Natural killer cell treated with Interleukin-12 subunit alpha and Interleukin-12 subunit beta and Interleukin-15 and Interleukin-18, amount 100 ng/mL, for 72 hours (primary cell): ENCODE measurements around the gene TFIP11. TPM values are rescaled to one million over a fixed set of nuclear protein-coding genes. Genes with fewer than 3 reads are reported as not detected.
"Not testable (repeated sequence)": the region's sequence is repeated elsewhere in the genome, so short reads cannot be mapped to it uniquely, and the experiment has no call there.

Experiments
- ATAC-seq, 2 donors: fragments of 150-1000 bp; cut with Tn5 transposase in 1 of 2; sonication (Bioruptor Pico), chemical (Tn5 transposase) in 1 of 2; 2 replicates each; pipeline ENCODE4 v1.10.0; 2021
- DNase-seq: peaks from one replicate; pipeline ENCODE4 v3.0.0; 2022; ENCODE audit warnings: low spot score
- H3K27ac Mint-ChIP-seq, 2 donors: 1 replicate in 1 of 2; 2 replicates in 1 of 2; pipeline ENCODE4 v1.8.0; 2022; ENCODE audit warnings: mixed read lengths in 2 of 2, mild to moderate bottlenecking in 1 of 2, moderate library complexity in 1 of 2
- H3K27me3 Mint-ChIP-seq, 2 donors: 1 replicate in 1 of 2; 2 replicates in 1 of 2; pipeline ENCODE4 v1.8.0; 2022; ENCODE audit warnings: mixed read lengths in 2 of 2
- H3K36me3 Mint-ChIP-seq: one replicate; pipeline ENCODE4 v1.8.0; 2022; ENCODE audit warnings: mixed read lengths
- H3K4me1 Mint-ChIP-seq, 2 donors: 1 replicate in 1 of 2; 2 replicates in 1 of 2; pipeline ENCODE4 v1.8.0; 2022; ENCODE audit warnings: low read depth in 2 of 2, mixed read lengths in 2 of 2, mild to moderate bottlenecking in 1 of 2
- H3K4me3 Mint-ChIP-seq: one replicate; pipeline ENCODE4 v1.8.0; 2022; ENCODE audit warnings: mixed read lengths
- H3K9me3 Mint-ChIP-seq: 2 replicates; pipeline ENCODE4 v1.8.0; 2022; ENCODE audit warnings: mixed read lengths
- total RNA-seq, 2 donors: library from RNA; stranded (reverse); gene quantifications; one replicate each; pipeline ENCODE4 v1.2.3, GENCODE V29; 2022

TFIP11 gene
- total RNA-seq, 2 donors from 2014 or later: 56.5 to 57.7 TPM

DNA sequence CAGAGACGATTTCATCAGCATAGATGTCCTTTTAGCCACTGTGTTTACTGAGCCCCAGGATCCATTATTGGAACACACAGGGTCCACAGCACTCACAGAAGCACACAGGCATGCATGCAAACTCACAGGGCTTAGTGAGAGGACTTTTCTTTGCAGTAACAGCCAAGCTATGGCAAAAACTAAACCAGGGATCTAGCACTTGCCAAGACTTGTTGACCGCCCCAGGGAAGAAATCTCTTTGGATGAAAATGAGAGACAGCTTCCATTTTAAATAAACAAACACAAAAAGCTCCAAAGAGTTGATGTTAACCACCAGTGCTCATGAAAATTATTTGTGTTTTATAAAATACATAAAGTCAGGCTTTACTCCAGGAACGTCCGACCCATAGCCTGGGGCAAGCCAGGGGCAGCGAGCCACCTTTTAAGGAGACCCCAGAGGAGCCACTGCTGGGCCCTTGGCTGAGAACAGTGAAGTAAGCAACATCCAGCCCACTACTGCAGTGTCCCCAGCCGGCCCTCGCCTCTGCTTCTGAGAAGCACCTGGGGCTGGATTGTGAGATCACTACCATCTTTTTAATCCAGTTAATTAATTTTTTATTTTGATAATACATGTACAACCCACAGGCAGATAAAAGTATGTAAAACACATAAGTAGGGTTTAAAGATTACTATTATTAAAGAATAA, 22.0 kb upstream of the TFIP11 start:
- DNase-seq (no peak), ATAC-seq (no peak)
- H3K9me3 Mint-ChIP-seq: no peaks in the 10 kb centered on the region
- no peaks in the 10 kb centered on the region for H3K27me3 Mint-ChIP-seq
- peaks cover 18% of the 10 kb centered on the region for H3K36me3 Mint-ChIP-seq
- H3K4me1 Mint-ChIP-seq: peaks cover 20 to 26% of the 10 kb centered on the region in 2 donors
- H3K27ac Mint-ChIP-seq: peak overlapping the region in 1 of 2 donors; percentile 63
- no peak overlapping the region for H3K4me3 Mint-ChIP-seq

DNA sequence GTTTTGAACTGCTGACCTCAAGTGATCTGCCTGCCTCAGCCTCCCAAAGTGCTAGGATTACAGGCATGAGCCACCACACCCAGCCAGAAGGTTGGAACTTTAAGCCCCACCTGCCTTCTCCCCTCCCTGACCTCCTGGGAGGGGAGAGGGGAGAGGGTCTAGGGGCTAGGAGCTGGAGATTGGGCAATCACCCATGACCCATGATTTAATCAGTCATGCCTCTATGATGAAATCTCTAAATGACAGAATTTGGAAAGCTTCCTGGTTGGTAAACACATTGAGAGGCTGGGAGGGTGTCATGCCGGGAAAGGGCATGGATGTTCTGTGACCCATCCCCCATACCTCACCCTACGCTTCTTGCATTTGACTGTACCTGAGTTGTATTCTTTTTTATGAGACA, 17.1 kb upstream of the TFIP11 start:
- peak overlapping the region in 1 of 2 donors; percentile 33 for H3K27ac Mint-ChIP-seq
- DNase-seq (no peak), ATAC-seq (no peak)
- no peak overlapping the region for H3K4me3 Mint-ChIP-seq
- no peaks in the 10 kb centered on the region for H3K27me3 Mint-ChIP-seq
- peaks cover 18% of the 10 kb centered on the region for H3K36me3 Mint-ChIP-seq
- peaks cover 7 to 11% of the 10 kb centered on the region in 2 donors for H3K4me1 Mint-ChIP-seq
- H3K9me3 Mint-ChIP-seq: no peaks in the 10 kb centered on the region

DNA sequence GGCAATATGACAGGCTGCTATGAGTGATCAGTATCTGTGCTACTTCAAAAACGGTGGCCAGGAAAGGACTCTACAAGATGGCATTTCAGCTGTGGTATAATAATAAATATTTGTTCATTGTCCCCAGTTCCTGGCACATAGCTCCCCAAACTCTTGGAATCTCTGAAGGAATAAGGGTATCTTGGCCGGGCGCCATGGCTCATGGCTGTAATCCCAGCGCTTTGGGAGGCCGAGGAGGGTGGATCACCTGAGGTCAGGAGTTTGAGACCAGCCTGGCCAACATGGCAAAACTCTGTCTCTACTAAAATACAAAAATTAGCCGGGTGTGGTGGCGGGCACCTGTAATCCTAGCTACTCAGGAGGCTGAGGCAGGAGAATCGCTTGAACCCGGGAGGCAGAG, 16.2 kb upstream of the TFIP11 start:
- not testable (repeated sequence) for H3K4me3 Mint-ChIP-seq, H3K9me3 Mint-ChIP-seq, H3K27ac Mint-ChIP-seq, DNase-seq, ATAC-seq, H3K27me3 Mint-ChIP-seq
- H3K4me1 Mint-ChIP-seq: peaks cover 7 to 11% of the 10 kb centered on the region in 2 donors
- peaks cover 21% of the 10 kb centered on the region for H3K36me3 Mint-ChIP-seq

DNA sequence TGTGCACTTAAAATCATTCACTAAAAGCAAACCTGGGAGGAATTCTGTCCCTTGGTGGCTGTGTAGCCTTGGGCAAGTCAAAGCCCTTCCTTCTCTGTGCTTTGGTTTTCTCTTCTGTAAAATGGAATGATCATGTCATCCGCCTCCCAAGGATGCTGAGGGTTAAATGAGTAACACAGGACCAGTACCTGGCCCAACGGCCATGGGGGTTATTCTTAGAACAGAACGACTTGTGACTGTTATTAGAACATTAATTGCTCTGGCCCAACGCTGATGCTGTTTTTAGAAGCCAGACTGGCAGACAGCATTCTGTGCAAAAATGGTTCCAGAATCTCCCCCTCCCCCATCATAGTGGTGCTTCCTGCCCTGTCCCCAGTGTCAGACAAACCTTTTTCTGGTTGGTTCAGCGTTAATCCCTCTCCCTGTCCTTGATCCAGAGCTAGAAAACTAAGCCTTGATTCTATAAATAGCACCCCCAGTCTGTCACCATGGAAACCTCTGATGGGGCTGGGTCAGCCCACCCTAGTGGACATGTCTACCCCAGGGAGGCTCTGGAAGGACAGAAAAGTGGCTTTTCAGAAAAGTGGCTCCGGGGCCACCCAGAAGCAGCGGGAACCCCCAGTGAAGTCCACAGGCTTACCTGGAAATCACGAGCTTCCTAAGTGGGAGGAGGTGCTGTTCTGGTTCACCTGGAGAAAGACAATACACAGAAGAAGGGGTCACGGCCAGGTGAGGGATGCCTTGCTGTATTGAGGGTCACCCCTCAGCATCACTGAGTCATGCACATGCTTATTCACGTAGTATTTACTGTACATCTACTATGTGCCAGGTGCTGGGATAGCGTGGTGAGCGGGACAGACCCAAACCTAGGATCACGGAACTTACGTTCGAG, 15.5 kb upstream of the TFIP11 start:
- Mint-ChIP-seq H3K27me3 (no peaks in the 10 kb centered on the region), H3K4me3 (no peak overlapping the region), H3K4me1 (peaks cover 5 to 10% of the 10 kb centered on the region in 2 donors), H3K9me3 (no peaks in the 10 kb centered on the region), H3K27ac (peak overlapping the region in 1 of 2 donors; percentile 29), H3K36me3 (peaks cover 21% of the 10 kb centered on the region)
- DNase-seq (no peak), ATAC-seq (no peak)

DNA sequence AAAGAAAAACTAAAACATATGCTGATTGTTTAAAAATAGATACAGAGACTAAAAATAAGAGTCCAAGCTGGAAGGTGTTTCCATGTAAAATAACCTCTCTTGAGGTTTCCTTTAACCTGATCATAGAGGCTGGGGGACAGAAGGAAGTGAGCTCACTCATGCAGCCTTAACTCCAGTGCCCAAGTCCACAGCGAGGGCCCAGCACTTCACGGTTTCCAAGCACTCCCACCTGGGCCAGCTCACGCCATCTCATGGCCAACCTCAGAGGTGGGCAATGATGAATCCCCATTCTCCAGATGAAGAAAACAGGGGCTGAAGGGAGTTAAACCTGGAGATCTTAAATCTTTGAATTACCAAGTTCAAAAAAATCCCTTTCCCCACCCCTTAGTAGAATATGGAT, 14.9 kb upstream of the TFIP11 start:
- ATAC-seq (no peak), DNase-seq (no peak)
- H3K9me3 Mint-ChIP-seq: no peaks in the 10 kb centered on the region
- H3K4me1 Mint-ChIP-seq: peaks cover 0 to 4% of the 10 kb centered on the region in 2 donors
- H3K4me3 Mint-ChIP-seq: no peak overlapping the region
- H3K36me3 Mint-ChIP-seq: peaks cover 21% of the 10 kb centered on the region
- H3K27me3 Mint-ChIP-seq: no peaks in the 10 kb centered on the region
- H3K27ac Mint-ChIP-seq: peak overlapping the region; percentile 14 to 67

DNA sequence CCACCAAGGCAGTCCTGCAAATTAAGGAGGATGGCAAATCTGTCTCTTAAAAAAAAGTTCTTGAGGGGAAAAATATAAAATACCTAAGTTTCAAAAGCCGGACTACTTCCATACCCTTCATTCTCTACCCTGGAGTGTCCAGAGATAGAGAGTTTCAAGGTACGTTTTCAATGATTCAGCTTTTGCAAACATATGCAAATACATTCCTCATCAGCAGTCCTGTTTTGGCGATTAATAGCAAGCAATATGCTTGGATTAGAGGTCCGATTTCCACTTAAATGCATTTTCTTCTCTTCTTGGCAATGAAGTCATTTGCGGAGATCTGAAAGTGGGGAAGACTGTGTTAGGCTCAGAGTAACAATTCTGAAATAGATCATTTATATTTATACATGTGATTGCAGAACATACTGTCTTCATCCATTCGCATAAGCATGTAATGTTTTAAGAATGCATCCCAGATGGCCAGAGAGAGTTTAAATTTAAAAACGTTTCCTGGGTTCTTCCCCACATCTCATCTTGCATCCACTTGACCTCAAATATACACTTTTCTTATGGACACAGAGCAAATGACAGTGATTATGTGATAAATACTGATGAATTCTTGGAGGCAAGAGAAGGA, 13.8 kb upstream of the TFIP11 start:
- no peak overlapping the region for H3K4me3 Mint-ChIP-seq
- peaks cover 17% of the 10 kb centered on the region for H3K36me3 Mint-ChIP-seq
- H3K27me3 Mint-ChIP-seq: no peaks in the 10 kb centered on the region
- ATAC-seq (no peak), DNase-seq (no peak)
- H3K9me3 Mint-ChIP-seq: no peaks in the 10 kb centered on the region
- H3K4me1 Mint-ChIP-seq: peaks cover 0 to 4% of the 10 kb centered on the region in 2 donors
- H3K27ac Mint-ChIP-seq: peak overlapping the region; percentile 14 to 67

DNA sequence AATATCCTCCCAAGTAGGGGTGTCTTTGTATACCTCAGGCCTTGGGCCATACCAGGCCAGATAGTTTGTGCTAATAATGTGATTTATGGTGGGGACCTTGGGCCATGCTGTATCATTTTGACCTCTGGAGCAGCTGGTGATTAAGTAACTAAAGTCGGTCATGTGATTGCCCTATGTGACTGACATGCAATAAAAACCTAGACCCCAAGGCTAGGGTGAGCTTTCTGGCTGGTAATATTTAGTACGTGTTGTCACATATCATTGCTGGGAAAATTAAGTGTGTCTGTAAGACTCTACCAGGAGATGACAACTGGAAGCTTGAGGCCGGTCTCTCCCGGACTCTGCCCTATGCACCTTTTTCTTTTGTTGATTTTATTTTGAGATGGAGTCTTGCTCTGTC, 12.6 kb upstream of the TFIP11 start:
- ATAC-seq (no peak), DNase-seq (no peak)
- H3K27ac Mint-ChIP-seq: no peak overlapping the region
- no peaks in the 10 kb centered on the region for H3K27me3 Mint-ChIP-seq
- no peaks in the 10 kb centered on the region for H3K9me3 Mint-ChIP-seq
- H3K4me3 Mint-ChIP-seq: no peak overlapping the region
- peaks cover 0 to 4% of the 10 kb centered on the region in 2 donors for H3K4me1 Mint-ChIP-seq
- peaks cover 11% of the 10 kb centered on the region for H3K36me3 Mint-ChIP-seq

DNA sequence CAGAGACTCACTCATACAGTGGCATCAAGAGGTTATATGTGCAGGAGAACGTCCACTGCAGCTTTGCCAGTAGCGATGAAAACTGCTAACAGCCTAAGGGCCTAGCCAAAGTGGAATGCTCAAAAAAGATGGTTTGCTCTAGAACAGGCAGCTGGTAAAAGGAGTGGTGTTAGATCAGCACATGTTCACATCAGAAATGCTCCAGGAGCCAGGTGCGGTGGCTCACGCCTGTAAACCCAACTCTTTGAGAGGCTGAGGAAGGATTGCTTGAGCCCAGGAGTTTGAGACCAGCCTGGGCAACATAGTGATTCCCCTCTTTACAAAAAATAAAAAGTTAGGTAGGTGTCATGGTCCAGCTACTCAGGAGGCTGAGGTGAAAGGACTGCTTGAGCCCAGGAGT, 10.3 kb upstream of the TFIP11 start:
- Mint-ChIP-seq H3K9me3 (no peaks in the 10 kb centered on the region), H3K36me3 (peaks cover 11% of the 10 kb centered on the region), H3K27ac (peak overlapping the region in 1 of 2 donors; percentile 15), H3K4me1 (peaks cover 0 to under 1% of the 10 kb centered on the region in 2 donors), H3K4me3 (no peak overlapping the region), H3K27me3 (no peaks in the 10 kb centered on the region)
- ATAC-seq (no peak), DNase-seq (no peak)

DNA sequence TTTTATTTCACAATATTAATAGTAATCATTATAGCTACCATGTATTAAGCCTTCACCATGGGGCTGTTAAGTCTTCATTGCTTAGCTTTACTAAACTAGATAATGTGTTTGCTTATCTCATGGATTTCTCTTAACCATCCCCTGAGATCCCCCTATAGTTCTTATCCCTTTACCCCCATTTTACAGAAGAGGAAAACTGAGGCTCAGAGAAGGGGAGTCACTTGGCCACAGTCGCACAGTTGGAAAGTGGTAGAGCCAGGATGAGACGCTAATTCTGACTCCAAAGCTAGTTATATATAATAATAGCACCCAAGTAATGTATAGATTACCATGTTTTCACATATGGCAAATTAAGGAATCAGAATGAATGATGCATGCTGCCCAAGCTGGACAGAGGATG, 9.7 kb upstream of the TFIP11 start:
- Mint-ChIP-seq H3K27me3 (no peaks in the 10 kb centered on the region), H3K27ac (peak overlapping the region in 1 of 2 donors; percentile 15)

DNA sequence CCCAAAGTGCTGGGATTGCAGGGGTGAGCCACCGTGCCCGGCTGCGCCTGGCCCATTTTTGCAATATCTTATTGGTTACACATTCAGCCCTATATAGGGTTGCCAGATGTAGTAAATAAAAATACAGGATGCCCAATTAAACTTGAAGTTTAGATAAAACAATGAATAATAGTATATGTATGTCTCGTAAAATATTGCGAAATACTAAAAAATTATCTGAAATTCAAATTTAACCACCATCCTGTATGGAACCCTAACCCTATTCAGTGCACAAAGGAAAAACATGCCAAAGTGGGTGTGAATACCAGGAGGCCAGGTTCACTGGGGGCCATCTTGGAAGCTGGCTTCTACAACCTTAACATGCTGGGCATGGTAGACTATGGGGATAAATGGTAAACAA, 5.2 kb upstream of the TFIP11 start:
- Mint-ChIP-seq H3K9me3 (no peaks in the 10 kb centered on the region), H3K27ac (no peak overlapping the region), H3K4me1 (peaks cover 18 to 19% of the 10 kb centered on the region in 2 donors), H3K27me3 (no peaks in the 10 kb centered on the region), H3K4me3 (no peak overlapping the region), H3K36me3 (no peaks in the 10 kb centered on the region)
- DNase-seq (no peak), ATAC-seq (no peak)

More for the DNA sequence above, 9.7 kb upstream of the TFIP11 start:
- Mint-ChIP-seq H3K36me3 (peaks cover 11% of the 10 kb centered on the region), H3K4me1 (no peaks in the 10 kb centered on the region), H3K9me3 (no peaks in the 10 kb centered on the region), H3K4me3 (no peak overlapping the region)
- ATAC-seq (no peak), DNase-seq (no peak)

DNA sequence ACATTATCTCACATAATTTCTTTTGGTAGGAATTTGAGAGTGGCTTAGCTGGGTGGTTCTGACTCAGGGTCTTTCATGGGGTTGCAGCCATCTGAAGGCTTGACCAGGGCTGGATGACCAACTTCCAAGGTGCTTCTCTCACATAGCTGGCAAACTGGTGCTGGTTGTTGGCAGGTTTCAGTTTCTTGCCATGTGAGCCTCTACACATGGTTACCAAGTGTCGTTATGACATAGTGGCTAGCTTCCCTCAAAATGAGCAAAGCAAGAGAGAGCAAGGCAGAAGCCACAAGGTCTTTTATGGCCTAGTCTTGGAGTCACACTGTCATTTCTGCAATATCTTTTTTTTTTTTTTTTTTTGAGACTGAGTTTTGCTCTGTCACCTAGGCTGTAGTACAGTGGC, 4.2 kb upstream of the TFIP11 start:
- ATAC-seq (peak in 1 of 2 donors; percentile 35), DNase-seq (no peak)
- Mint-ChIP-seq H3K27ac (no peak overlapping the region), H3K36me3 (no peaks in the 10 kb centered on the region), H3K4me3 (no peak overlapping the region), H3K4me1 (peaks cover 22 to 24% of the 10 kb centered on the region in 2 donors), H3K9me3 (no peaks in the 10 kb centered on the region), H3K27me3 (no peaks in the 10 kb centered on the region)

DNA sequence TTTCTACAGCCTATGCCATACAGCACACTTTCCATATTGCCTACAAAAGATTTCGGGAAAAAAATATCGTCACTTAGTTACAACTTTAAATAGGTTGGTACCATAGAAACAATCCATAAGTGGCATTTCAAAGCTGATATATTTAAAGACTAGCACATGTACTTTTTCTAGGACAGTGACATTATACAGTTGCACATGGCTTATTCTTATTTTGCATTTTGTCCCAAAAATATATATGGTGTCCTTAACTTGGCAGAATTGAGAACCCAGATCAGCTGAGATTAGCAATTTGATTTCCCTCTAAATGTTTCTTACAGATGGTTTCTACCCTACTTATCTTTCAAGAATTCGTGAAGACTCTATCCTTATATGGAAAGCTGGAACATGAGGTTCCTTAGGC, 3.7 kb upstream of the TFIP11 start:
- ATAC-seq (no peak), DNase-seq (no peak)
- Mint-ChIP-seq H3K36me3 (no peaks in the 10 kb centered on the region), H3K27me3 (no peaks in the 10 kb centered on the region), H3K9me3 (no peaks in the 10 kb centered on the region), H3K4me1 (peaks cover 27 to 30% of the 10 kb centered on the region in 2 donors), H3K27ac (no peak overlapping the region), H3K4me3 (no peak overlapping the region)

DNA sequence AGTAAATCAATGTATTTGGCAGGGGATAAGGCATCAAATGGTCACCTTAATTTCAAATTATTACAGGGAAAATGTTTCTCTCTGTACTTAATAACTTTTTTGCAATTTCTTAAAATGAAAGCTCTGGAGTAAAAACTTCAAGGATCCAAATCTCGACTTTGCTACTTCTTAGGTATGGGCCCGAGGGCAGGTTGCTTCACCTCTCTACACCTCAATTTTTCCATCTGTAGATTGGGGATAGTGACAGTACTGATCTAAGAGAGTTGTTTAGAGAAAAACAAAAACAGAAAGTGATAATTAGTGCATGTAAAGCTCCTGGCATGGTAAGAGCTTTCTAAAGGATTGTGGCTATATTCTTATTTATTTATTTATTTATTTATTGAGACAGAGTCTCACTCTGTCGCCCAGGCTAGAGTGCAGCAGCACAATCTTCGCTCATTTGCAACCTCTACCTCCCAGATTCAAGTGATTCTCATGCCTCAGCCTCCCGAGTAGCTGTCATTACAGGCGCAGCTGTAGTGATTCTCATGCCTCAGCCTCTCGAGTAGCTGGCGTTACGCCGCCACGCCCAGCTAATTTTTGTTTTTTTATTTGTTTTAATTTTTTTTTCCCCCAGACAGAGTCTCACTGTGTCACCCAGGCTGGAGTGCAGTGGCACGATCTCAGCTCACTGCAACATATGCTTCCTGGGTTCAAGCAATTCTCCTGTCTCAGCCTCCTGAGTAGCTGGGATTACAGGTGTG, 2.3 kb upstream of the TFIP11 start:
- no peaks in the 10 kb centered on the region for H3K27me3 Mint-ChIP-seq
- DNase-seq (no peak), ATAC-seq (no peak)
- H3K27ac Mint-ChIP-seq: no peak overlapping the region
- peaks cover 5% of the 10 kb centered on the region for H3K36me3 Mint-ChIP-seq
- H3K4me3 Mint-ChIP-seq: peak overlapping the region; percentile 1
- H3K4me1 Mint-ChIP-seq: peaks cover 34 to 37% of the 10 kb centered on the region in 2 donors
- H3K9me3 Mint-ChIP-seq: no peaks in the 10 kb centered on the region
